ENCODE results near the gene PDE6B. TPM values are rescaled to one million over a fixed set of nuclear protein-coding genes. Genes with fewer than 3 reads are reported as not detected.
"Not testable (repeated sequence)": the region's sequence is repeated elsewhere in the genome, so short reads cannot be mapped to it uniquely, and the experiment has no call there.

PDE6B gene
- total and polyA plus RNA-seq, 4 donors = 1.1 to 4.0 (median 2.1) TPM

DNA sequence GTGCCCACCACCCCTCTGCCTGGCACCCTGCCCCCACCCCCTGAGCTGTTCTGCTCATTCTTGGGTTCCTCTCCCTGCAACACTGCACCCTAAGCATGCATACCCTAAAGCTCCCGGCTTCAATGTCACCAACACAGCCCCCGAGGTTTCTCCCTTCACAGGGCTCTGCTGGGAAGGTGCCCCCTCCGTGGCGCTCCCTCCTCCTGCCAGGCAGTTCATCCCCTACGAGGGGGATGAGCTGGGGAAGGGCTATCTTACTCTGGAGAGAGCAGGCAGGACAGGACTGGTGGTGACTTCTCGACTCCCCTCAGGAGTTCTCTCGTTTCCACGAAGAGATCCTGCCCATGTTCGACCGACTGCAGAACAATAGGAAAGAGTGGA is 42.2 kb downstream of the PDE6B start:
- no peaks in the 10 kb centered on the region for H3K4me1 ChIP-seq (ENCODE audit: control insufficient read depth in 1 of 2, insufficient read depth in 2 of 2, low read length in 2 of 2)
- intact Hi-C loops (cut with DNase I) = no loop called here
- 60 to 61% methylated on average over 10 of the region's 10 CpGs for WGBS, 2 donors
- H3K27me3 ChIP-seq (ENCODE audit: control insufficient read depth in 1 of 2, insufficient read depth in 2 of 2, low read length in 1 of 2) = no peaks in the 10 kb centered on the region
- no peak overlapping the region for H3K4me3 ChIP-seq (ENCODE audit: low read length in 2 of 2)
- no peak overlapping the region for H3K27ac ChIP-seq (ENCODE audit: low read depth in 1 of 2, low read length in 2 of 2)
- peak in 1 of 2 donors; percentile 17 for DNase-seq
- H3K9me3 ChIP-seq (ENCODE audit: control insufficient read depth, low read length) = no peaks in the 10 kb centered on the region
- no peak for ATAC-seq (ENCODE audit: low FRiP score)
- H3K36me3 ChIP-seq (ENCODE audit: control insufficient read depth in 1 of 2, insufficient read depth in 2 of 2, low read length in 1 of 2) = no peaks in the 10 kb centered on the region

DNA sequence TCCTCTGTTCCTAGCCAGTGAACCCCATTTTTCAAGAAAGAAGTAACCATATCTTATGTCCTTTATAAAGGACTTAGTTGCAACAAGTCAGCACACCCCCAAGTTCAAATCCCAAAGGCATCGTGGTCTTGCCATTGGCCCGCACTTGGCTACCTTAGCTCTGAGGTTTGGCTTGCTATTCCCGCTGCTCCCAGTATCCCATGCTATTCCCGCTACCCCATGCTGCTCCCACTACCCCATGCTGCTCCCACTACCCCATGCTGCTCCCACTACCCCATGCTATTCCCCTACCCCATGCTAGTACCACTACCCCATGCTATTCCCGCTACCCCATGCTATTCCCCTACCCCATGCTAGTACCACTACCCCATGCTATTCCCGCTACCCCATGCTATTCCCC is 42.8 kb downstream of the PDE6B start:
- intact Hi-C loops (cut with DNase I) = not testable (repeated sequence)
- WGBS, 2 donors = 85 to 89% methylated on average over 6 of the region's 6 CpGs

GRCh38 chr4:669806-670559 is 44.6 kb downstream of the PDE6B start:
- not testable (repeated sequence) for H3K4me3 ChIP-seq (ENCODE audit: low read length in 2 of 2); H3K27me3 ChIP-seq (ENCODE audit: control insufficient read depth in 1 of 2, insufficient read depth in 2 of 2, low read length in 1 of 2); ATAC-seq (ENCODE audit: low FRiP score); H3K27ac ChIP-seq (ENCODE audit: low read depth in 1 of 2, low read length in 2 of 2); H3K9me3 ChIP-seq (ENCODE audit: control insufficient read depth, low read length); DNase-seq; H3K36me3 ChIP-seq (ENCODE audit: control insufficient read depth in 1 of 2, insufficient read depth in 2 of 2, low read length in 1 of 2); H3K4me1 ChIP-seq (ENCODE audit: control insufficient read depth in 1 of 2, insufficient read depth in 2 of 2, low read length in 2 of 2)
- WGBS, 2 donors = 93 to 94% methylated on average over 11 of the region's 11 CpGs
- intact Hi-C loops (cut with DNase I) = loop anchor here in 1 of 2 donors (5.0 to 10.0 kb wide), 2 partner anchors 115 to 428 kb away; no protein-coding TSS in a partner anchor

More for the DNA sequence above, 42.8 kb downstream of the PDE6B start:
- H3K9me3 ChIP-seq (ENCODE audit: control insufficient read depth, low read length); H3K36me3 ChIP-seq (ENCODE audit: control insufficient read depth in 1 of 2, insufficient read depth in 2 of 2, low read length in 1 of 2); H3K4me3 ChIP-seq (ENCODE audit: low read length in 2 of 2); H3K27me3 ChIP-seq (ENCODE audit: control insufficient read depth in 1 of 2, insufficient read depth in 2 of 2, low read length in 1 of 2); H3K27ac ChIP-seq (ENCODE audit: low read depth in 1 of 2, low read length in 2 of 2); H3K4me1 ChIP-seq (ENCODE audit: control insufficient read depth in 1 of 2, insufficient read depth in 2 of 2, low read length in 2 of 2); ATAC-seq (ENCODE audit: low FRiP score): not testable (repeated sequence)
- peak in 1 of 2 donors; percentile 12 for DNase-seq

DNA sequence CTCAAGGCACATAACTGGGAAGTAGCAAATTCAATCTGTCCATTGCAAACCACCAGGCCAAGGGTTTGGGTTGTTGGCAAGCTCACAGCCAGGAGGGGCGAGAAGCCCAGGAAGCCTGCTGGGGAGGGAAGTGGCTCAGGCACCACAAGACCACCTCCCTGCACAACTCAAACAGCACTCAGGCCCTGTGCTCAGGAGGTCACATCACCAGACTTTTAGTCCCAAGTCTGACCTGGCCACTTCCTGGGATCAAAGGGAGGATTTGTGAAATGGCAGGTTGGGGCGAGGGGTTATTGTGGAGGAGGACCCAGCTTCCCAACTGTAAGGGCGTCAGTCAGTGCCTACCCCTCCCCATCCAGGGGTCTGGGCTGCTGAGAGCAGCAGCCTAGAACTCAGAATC is 46.4 kb downstream of the PDE6B start:
- intact Hi-C loops (cut with DNase I) = loop anchor here in 1 of 2 donors (5.0 to 10.0 kb wide), 2 partner anchors 113 to 429 kb away; no protein-coding TSS in a partner anchor
- ATAC-seq (ENCODE audit: low FRiP score) = no peak
- DNase-seq = no peak
- 91 to 93% methylated on average over 3 of the region's 3 CpGs for WGBS, 2 donors
- Histone ChIP-seq H3K4me3 (ENCODE audit: low read length in 2 of 2) (no peak overlapping the region), H3K4me1 (ENCODE audit: control insufficient read depth in 1 of 2, insufficient read depth in 2 of 2, low read length in 2 of 2) (no peaks in the 10 kb centered on the region), H3K27ac (ENCODE audit: low read depth in 1 of 2, low read length in 2 of 2) (no peak overlapping the region), H3K9me3 (ENCODE audit: control insufficient read depth, low read length) (no peaks in the 10 kb centered on the region), H3K36me3 (ENCODE audit: control insufficient read depth in 1 of 2, insufficient read depth in 2 of 2, low read length in 1 of 2) (no peaks in the 10 kb centered on the region), H3K27me3 (ENCODE audit: control insufficient read depth in 1 of 2, insufficient read depth in 2 of 2, low read length in 1 of 2) (no peaks in the 10 kb centered on the region)

- H3K27me3 ChIP-seq (ENCODE audit: control insufficient read depth in 1 of 2, insufficient read depth in 2 of 2, low read length in 1 of 2) = no peaks in the 10 kb centered on the region
- no peaks in the 10 kb centered on the region for H3K4me1 ChIP-seq (ENCODE audit: control insufficient read depth in 1 of 2, insufficient read depth in 2 of 2, low read length in 2 of 2)
- 8 to 9% methylated on average over 46 to 55 of the region's 55 CpGs for WGBS, 2 donors
- intact Hi-C loops (cut with DNase I) = loop anchor here in 1 of 2 donors (5.0 to 10.0 kb wide), 2 partner anchors 111 to 431 kb away; no protein-coding TSS in a partner anchor
- DNase-seq (peak in 1 of 2 donors; percentile 77), ATAC-seq (ENCODE audit: low FRiP score) (peak; percentile 30)
- H3K9me3 ChIP-seq (ENCODE audit: control insufficient read depth, low read length) = no peaks in the 10 kb centered on the region
- H3K4me3 ChIP-seq (ENCODE audit: low read length in 2 of 2) = peak overlapping the region; percentile 32 to 62
- H3K27ac ChIP-seq (ENCODE audit: low read depth in 1 of 2, low read length in 2 of 2) = no peak overlapping the region
- no peaks in the 10 kb centered on the region for H3K36me3 ChIP-seq (ENCODE audit: control insufficient read depth in 1 of 2, insufficient read depth in 2 of 2, low read length in 1 of 2)
Observed at GRCh38 chr4:673349-674091, 48.1 kb downstream of the PDE6B start.

DNA sequence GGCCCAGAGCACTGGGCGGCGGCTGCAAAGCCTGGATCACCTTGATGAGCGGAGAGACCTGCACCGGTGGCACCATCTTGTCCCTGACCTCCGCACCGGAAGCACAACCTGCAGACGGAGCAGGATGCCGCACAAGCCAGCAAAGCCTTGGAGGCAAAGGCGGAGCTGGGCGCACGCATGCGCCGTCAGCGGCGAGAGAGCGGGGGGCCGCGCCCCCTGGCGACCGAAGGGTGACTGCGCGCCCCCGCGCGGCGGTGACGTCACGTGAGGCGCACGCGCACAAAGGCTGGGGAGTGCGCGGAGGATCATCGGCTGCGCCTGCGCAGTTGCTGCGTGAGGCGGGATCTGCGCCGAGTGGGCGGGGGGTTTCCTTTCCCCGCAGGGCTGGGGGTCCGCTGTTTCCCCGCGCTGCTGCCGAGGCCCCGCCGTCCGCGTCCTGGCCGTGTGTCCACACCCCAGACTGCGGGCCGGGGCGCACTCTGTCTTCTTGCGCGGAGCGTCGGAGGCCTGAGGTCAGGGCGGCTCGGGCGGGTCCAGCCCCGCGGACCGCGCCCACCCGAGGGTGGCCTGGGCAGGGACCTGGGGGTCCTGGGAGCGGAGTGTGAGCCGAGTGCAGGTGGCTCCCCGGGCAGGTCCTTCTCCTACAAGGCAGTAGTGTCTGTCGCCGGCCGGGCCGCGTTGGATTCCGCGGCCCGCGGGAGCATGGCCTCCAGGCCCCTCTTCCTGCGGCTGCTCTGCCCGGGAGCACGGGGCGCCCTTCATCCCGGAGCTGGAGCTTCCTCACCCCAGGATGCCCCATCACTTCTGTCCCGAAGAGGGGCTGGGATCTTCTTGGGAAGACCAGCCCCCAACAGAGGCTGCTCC is 49.0 kb downstream of the PDE6B start, which contains the start of the genes ATP5ME and MYL5:
Gene ATP5ME, minus strand, starts transcription at position 105 of the 864 bp plus-strand sequence. Its CDS starts 29 bp downstream, at position 76.
Gene MYL5, plus strand, starts transcription at position 371 of the 864 bp plus-strand sequence. CDS start 3,485 bp downstream, outside the sequence.
- Histone ChIP-seq H3K9me3 (ENCODE audit: control insufficient read depth, low read length) (no peaks in the 10 kb centered on the region), H3K27me3 (ENCODE audit: control insufficient read depth in 1 of 2, insufficient read depth in 2 of 2, low read length in 1 of 2) (no peaks in the 10 kb centered on the region), H3K4me3 (ENCODE audit: low read length in 2 of 2) (peak within 1 kb of the TSS; percentile 75 to 85), H3K36me3 (ENCODE audit: control insufficient read depth in 1 of 2, insufficient read depth in 2 of 2, low read length in 1 of 2) (no peaks in the 10 kb centered on the region), H3K4me1 (ENCODE audit: control insufficient read depth in 1 of 2, insufficient read depth in 2 of 2, low read length in 2 of 2) (no peaks in the 10 kb centered on the region), H3K27ac (ENCODE audit: low read depth in 1 of 2, low read length in 2 of 2) (peak within 1 kb of the TSS in 1 of 2 donors; percentile 35)
- peak; percentile 96 for ATAC-seq (ENCODE audit: low FRiP score)
- intact Hi-C loops (cut with DNase I) = loop anchor here in 1 of 2 donors (5.0 to 10.0 kb wide), 2 partner anchors 110 to 432 kb away; no protein-coding TSS in a partner anchor
- DNase-seq = peak; percentile 98 to 99
- WGBS, 2 donors = 0 to 1% methylated on average over 69 to 84 of the region's 84 CpGs

- DNase-seq (peak; percentile 63 to 74), ATAC-seq (ENCODE audit: low FRiP score) (peak; percentile 1)
- Histone ChIP-seq H3K9me3 (ENCODE audit: control insufficient read depth, low read length) (no peaks in the 10 kb centered on the region), H3K4me3 (ENCODE audit: low read length in 2 of 2) (peak overlapping the region; percentile 75 to 85), H3K27ac (ENCODE audit: low read depth in 1 of 2, low read length in 2 of 2) (no peak overlapping the region), H3K27me3 (ENCODE audit: control insufficient read depth in 1 of 2, insufficient read depth in 2 of 2, low read length in 1 of 2) (no peaks in the 10 kb centered on the region), H3K36me3 (ENCODE audit: control insufficient read depth in 1 of 2, insufficient read depth in 2 of 2, low read length in 1 of 2) (no peaks in the 10 kb centered on the region), H3K4me1 (ENCODE audit: control insufficient read depth in 1 of 2, insufficient read depth in 2 of 2, low read length in 2 of 2) (no peaks in the 10 kb centered on the region)
- WGBS, 2 donors = 65 to 69% methylated on average over 24 to 26 of the region's 26 CpGs
- intact Hi-C loops (cut with DNase I) = loop anchor here in 1 of 2 donors (10.0 kb wide), 1 partner anchor 110 kb away; no protein-coding TSS in a partner anchor
Observed at GRCh38 chr4:675036-675882, 49.9 kb downstream of the PDE6B start.
